Measurements from ENCODE around the gene RPL36AL. TPM values are rescaled to one million over a fixed set of nuclear protein-coding genes. Genes with fewer than 3 reads are reported as not detected.
A peak's percentile ranks its signal among the peaks of the same experiment; 100 is the strongest.
"Not testable (repeated sequence)": the region's sequence is repeated elsewhere in the genome, so short reads cannot be mapped to it uniquely, and the experiment has no call there.

The RPL36AL gene
- 100 to 1,000 TPM; 107 to 262 (median 138) TPM for total RNA-seq
- polyA plus RNA-seq, result 100 to 1,000 TPM; 328 to 512 TPM
- long read RNA-seq, donor 1, transcript RPL36AL-201 (2 exons, 746 nt), result major isoform, 60 of 123 reads
- long read RNA-seq, donor 1, partial matches to known transcripts, result 63 of 123 reads
- long read RNA-seq, donor 1, other reads (novel, unspliced or antisense), result 0 of 123 reads
- long read RNA-seq, donor 2, transcript RPL36AL-201 (2 exons, 746 nt), result major isoform, 52 of 60 reads
- long read RNA-seq, donor 2, partial matches to known transcripts, result 8 of 60 reads
- long read RNA-seq, donor 2, other reads (novel, unspliced or antisense), result 0 of 60 reads
- long read RNA-seq, donor 3, transcript RPL36AL-201 (2 exons, 746 nt), result major isoform, 70 of 129 reads
- long read RNA-seq, donor 3, partial matches to known transcripts, result 59 of 129 reads
- long read RNA-seq, donor 3, other reads (novel, unspliced or antisense), result 0 of 129 reads

- DNase-seq (peak; percentile 98 to 99 (median 99)), ATAC-seq (peak; percentile 99 to 100 (median 100))
- TF ChIP-seq CTCF (IDR thresholded peaks at IDR 0.05), result peak in 8 of 12 donors; percentile 17 to 59 (median 32)
- peak; percentile 64 to 92 for TF ChIP-seq POLR2A (IDR thresholded peaks at IDR 0.05)
- H3K9me3 ChIP-seq, result no peaks in the 10 kb centered on the region
- peak within 1 kb of the TSS; percentile 86 to 98 (median 92) for H3K27ac ChIP-seq
- peaks cover 0 to 57% (median 31%) of the 10 kb centered on the region in 12 donors for H3K4me1 ChIP-seq
- H3K36me3 ChIP-seq, result peaks cover 0 to 40% (median 33%) of the 10 kb centered on the region in 9 donors
- H3K27me3 ChIP-seq, result no peaks in the 10 kb centered on the region
- intact Hi-C loops (cut with DNase I), result loop anchor here in 3 of 10 donors (2.0 to 5.0 kb wide), 2 partner anchors 22 to 33 kb away; partner anchors contain the start of genes RPS29 (in 3 of the 3) and LRR1 (in 1 of the 3)
- WGBS, 4 donors, result 0 to 1% (median 0%) methylated on average over 67 to 85 of the region's 85 CpGs
- peak within 1 kb of the TSS; percentile 60 to 96 (median 76) for H3K4me3 ChIP-seq
Observed at GRCh38 chr14:49620182-49621113, at the start of gene RPL36AL, which contains the start of gene MGAT2. TSS of gene RPL36AL (minus strand) at chr14:49620626. CDS start at chr14:49619104, 1,522 bp downstream. TSS of gene MGAT2 (plus strand) at chr14:49620799. CDS start at chr14:49621269, 470 bp downstream.

GRCh38 chr14:49659526-49660455 lies 39.4 kb upstream of the RPL36AL start:
- Histone ChIP-seq H3K36me3 (no peaks in the 10 kb centered on the region), H3K4me3 (no peak overlapping the region), H3K9me3 (no peaks in the 10 kb centered on the region), H3K4me1 (no peaks in the 10 kb centered on the region), H3K27me3 (no peaks in the 10 kb centered on the region), H3K27ac (no peak overlapping the region)
- intact Hi-C loops (cut with DNase I), result no loop called here
- TF ChIP-seq CTCF (IDR thresholded peaks at IDR 0.05) (no peak), POLR2A (IDR thresholded peaks at IDR 0.05) (no peak)
- 92 to 94% (median 93%) methylated on average over 2 of the region's 2 CpGs for WGBS, 4 donors
- no peak for ATAC-seq
- DNase-seq, result no peak

- H3K4me3 ChIP-seq; DNase-seq; H3K4me1 ChIP-seq; H3K27ac ChIP-seq; ATAC-seq; intact Hi-C loops (cut with DNase I); H3K36me3 ChIP-seq; H3K27me3 ChIP-seq; H3K9me3 ChIP-seq: not testable (repeated sequence)
- 94 to 96% (median 96%) methylated on average over 6 of the region's 6 CpGs for WGBS, 4 donors
Observed at GRCh38 chr14:49657500-49657899, 37.1 kb upstream of the RPL36AL start.

- no peak overlapping the region for H3K27ac ChIP-seq
- WGBS, 4 donors, result 95 to 97% (median 96%) methylated on average over 3 of the region's 3 CpGs
- no peaks in the 10 kb centered on the region for H3K27me3 ChIP-seq
- no peaks in the 10 kb centered on the region for H3K4me1 ChIP-seq
- intact Hi-C loops (cut with DNase I), result no loop called here
- TF ChIP-seq CTCF (IDR thresholded peaks at IDR 0.05), result no peak
- no peak for TF ChIP-seq POLR2A (IDR thresholded peaks at IDR 0.05)
- H3K9me3 ChIP-seq, result no peaks in the 10 kb centered on the region
- H3K4me3 ChIP-seq, result no peak overlapping the region
- H3K36me3 ChIP-seq, result no peaks in the 10 kb centered on the region
- no peak for DNase-seq
- no peak for ATAC-seq
Observed at GRCh38 chr14:49654511-49654910, 34.1 kb upstream of the RPL36AL start.

Data from heart left ventricle (tissue), 16 donors.